ENCODE data around the gene DDX41. TPM values are rescaled to one million over a fixed set of nuclear protein-coding genes. Genes with fewer than 3 reads are reported as not detected.

The DDX41 gene
- total and polyA plus RNA-seq, 10 of the 15 experiments (the other 5 are each of a cell fraction or from before 2014, with no cell fraction given) = 32.7 to 215 (median 93.6) TPM

- TF ChIP-seq CREM (IDR thresholded peaks at IDR 0.05; ENCODE audit: low read depth) = peak; percentile 53; the same call in 1 of the 2 replicates
- peak; percentile 33; the same call in 1 of the 2 replicates for TF ChIP-seq NRF1 (conservative IDR thresholded peaks at IDR 0.05; ENCODE audit: low read depth, low read length)
- TF ChIP-seq, protein P1, sequence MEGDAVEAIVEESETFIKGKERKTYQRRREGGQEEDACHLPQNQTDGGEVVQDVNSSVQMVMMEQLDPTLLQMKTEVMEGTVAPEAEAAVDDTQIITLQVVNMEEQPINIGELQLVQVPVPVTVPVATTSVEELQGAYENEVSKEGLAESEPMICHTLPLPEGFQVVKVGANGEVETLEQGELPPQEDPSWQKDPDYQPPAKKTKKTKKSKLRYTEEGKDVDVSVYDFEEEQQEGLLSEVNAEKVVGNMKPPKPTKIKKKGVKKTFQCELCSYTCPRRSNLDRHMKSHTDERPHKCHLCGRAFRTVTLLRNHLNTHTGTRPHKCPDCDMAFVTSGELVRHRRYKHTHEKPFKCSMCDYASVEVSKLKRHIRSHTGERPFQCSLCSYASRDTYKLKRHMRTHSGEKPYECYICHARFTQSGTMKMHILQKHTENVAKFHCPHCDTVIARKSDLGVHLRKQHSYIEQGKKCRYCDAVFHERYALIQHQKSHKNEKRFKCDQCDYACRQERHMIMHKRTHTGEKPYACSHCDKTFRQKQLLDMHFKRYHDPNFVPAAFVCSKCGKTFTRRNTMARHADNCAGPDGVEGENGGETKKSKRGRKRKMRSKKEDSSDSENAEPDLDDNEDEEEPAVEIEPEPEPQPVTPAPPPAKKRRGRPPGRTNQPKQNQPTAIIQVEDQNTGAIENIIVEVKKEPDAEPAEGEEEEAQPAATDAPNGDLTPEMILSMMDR (IDR thresholded peaks at IDR 0.05 in 2 of 3, conservative IDR thresholded peaks at IDR 0.05 in 1 of 3; ENCODE audit: control insufficient read depth in 2 of 3, extremely low read depth in 1 of 3, insufficient read depth in 1 of 3, low read depth in 3 of 3, low read length in 3 of 3) = no peak
- TF ChIP-seq, protein P2, sequence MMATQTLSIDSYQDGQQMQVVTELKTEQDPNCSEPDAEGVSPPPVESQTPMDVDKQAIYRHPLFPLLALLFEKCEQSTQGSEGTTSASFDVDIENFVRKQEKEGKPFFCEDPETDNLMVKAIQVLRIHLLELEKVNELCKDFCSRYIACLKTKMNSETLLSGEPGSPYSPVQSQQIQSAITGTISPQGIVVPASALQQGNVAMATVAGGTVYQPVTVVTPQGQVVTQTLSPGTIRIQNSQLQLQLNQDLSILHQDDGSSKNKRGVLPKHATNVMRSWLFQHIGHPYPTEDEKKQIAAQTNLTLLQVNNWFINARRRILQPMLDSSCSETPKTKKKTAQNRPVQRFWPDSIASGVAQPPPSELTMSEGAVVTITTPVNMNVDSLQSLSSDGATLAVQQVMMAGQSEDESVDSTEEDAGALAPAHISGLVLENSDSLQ (IDR thresholded peaks at IDR 0.05) = no peak
- peak; percentile 50 for TF ChIP-seq POLR2A (IDR thresholded peaks at IDR 0.05; ENCODE audit: low read depth, low read length)
- TF ChIP-seq TARDBP (IDR thresholded peaks at IDR 0.05; ENCODE audit: borderline replicate concordance) = peak; percentile 85; the same call in 1 of the 2 replicates
- no peak for TF ChIP-seq USF1 (IDR thresholded peaks at IDR 0.05; ENCODE audit: borderline replicate concordance, extremely low read length, insufficient read depth, low read depth, low read length)
- TF ChIP-seq, protein P3, sequence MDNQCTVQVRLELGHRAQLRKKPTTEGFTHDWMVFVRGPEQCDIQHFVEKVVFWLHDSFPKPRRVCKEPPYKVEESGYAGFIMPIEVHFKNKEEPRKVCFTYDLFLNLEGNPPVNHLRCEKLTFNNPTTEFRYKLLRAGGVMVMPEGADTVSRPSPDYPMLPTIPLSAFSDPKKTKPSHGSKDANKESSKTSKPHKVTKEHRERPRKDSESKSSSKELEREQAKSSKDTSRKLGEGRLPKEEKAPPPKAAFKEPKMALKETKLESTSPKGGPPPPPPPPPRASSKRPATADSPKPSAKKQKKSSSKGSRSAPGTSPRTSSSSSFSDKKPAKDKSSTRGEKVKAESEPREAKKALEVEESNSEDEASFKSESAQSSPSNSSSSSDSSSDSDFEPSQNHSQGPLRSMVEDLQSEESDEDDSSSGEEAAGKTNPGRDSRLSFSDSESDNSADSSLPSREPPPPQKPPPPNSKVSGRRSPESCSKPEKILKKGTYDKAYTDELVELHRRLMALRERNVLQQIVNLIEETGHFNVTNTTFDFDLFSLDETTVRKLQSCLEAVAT (IDR thresholded peaks at IDR 0.05) = peak; percentile 97
Observed at GRCh38 chr5:177554474-177555111, 37.8 kb upstream of the DDX41 start, which contains the start of gene FAM193B (continued).

All from GM12878 (cell line).